ENCODE data around the gene RPL38.
A peak's percentile ranks its signal among the peaks of the same experiment; 100 is the strongest.

The RPL38 gene

DNA sequence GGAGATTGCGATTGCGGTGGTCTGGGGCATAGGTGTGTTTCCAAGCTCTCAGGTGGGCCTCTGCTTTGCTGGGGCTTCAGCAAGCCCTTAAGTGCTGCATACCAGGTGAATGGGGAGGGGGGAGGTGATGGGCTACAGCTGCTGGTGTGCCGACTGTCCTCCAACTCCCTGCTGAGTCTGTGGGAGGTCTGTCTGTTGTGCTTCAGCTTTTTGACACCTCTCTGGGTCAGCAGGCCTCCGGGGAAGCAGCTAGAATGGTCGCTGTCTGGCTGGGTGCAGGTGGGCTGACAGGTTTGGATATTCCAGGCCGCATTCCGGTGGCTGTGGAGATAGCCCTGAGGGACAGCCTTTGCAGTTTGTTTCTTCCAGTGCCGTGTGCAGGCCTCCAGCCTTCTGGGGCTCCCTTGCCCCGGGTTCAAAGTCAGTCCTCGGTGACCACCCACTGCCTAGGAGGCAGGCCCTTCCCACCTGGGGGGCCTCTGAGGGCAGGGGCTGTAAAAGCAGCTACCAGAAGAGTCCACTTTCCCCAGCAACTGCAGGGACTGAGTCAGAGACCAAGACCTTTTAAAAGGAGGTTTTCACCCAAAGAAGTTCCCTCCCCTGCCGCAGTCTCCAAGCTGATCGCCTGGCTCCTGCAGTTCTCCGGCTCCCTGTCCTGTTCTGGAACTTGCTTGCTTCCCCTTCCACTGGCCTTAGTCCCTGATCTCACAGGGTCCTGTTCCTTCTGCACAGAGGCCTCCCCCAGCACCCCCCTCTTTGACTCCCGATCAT lies 7.8 kb downstream of the RPL38 start:
- DNase-seq, result no peak

GRCh38 chr17:74211912-74212208 lies 8.4 kb downstream of the RPL38 start:
- no peak for DNase-seq

- DNase-seq, result peak; percentile 71
Observed at GRCh38 chr17:74212209-74212912, 8.9 kb downstream of the RPL38 start.

DNA sequence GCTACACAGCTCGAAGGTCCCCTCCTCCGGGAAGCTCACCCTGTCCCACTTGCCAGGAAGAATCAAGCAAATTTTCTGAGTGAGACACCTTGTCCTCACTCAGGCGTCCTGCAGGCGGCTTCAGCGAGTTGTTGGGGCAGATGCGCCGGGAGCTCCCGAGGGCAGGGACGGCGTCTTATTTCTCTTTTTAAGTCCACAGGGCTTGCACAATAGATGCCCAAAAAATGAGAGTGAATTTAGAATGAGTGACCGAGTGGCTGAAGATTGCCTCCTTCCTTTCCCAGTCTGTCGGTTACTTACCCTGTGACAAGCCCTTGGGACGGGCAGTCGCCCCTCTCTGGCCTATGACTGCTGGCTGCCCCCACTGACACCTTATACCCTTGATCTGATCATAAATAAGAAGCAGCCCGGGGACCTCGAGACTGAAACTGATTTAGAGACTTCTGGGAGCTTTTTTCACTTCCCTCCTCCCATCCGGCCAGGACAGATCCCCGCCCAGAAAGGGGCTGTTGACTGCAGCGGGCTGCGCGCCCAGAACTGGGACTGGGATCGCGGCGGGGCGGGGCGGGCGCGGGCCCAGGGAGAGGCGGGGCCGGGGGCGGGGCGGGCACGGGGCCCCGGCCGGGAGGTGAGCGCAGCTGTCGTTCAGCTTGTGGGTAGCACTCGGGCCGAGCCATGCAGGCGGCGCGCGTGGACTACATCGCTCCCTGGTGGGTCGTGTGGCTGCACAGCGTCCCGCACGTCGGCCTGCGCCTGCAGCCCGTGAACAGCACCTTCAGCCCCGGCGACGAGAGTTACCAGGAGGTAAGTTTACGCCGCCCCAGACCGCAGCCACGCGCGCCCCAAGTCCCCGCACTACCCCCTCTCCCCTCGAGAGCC lies 9.7 kb downstream of the RPL38 start, which contains the start of gene TTYH2:
Gene TTYH2 (plus strand): TSS at position 659 of the 879 bp plus-strand sequence. CDS start 17 bp downstream, at position 676.
- DNase-seq, result peak; percentile 90

GRCh38 chr17:74213861-74214391 lies 10.4 kb downstream of the RPL38 start:
- DNase-seq, result no peak

GRCh38 chr17:74214484-74215341 lies 11.2 kb downstream of the RPL38 start:
- DNase-seq, result no peak

DNA sequence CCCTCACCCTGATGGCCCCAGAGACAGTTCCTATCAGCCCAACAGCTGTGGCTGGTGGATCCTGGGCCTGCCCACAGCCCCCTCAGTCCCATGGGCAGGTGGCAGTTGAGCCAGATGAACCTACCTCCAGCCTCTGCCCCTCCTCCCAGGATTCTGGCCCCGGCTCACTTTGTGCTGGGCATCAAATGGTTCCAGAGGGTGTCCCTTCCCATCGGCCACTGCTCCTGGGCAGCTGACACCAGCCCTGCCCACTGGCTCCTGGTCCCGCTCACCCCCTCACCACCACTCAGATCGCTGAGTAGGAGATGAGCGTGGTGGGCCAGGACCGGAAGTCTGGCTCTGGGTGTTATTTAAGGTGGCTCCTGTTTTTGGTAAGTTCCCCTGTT lies 11.9 kb downstream of the RPL38 start:
- DNase-seq, result no peak

- no peak for DNase-seq
Observed at GRCh38 chr17:74216505-74216904, 13.0 kb downstream of the RPL38 start.

- DNase-seq, result no peak
Observed at GRCh38 chr17:74217037-74217730, 13.7 kb downstream of the RPL38 start.

DNA sequence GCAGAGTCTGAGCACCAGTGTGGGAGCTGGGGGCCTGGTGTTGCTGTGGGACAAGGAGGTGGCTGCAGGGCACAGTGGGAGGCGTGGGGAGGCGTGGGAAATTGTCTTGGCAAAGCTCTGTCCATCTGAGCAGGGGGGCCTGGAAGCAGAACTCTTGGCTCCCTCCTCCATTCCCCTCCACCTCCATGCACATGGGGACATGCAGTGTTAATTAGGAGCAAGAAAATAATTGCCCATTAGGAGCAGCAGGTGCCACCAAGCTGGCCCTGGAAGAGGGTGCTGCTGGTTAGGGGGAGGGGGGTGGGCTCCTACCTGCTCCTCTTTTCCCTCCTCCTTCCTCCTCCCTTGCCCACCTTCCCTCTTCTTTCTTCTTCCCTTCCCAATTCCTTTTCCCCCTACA lies 14.4 kb downstream of the RPL38 start:
- DNase-seq, result no peak

GRCh38 chr17:74218436-74218835 lies 15.0 kb downstream of the RPL38 start:
- no peak for DNase-seq

GRCh38 chr17:74219576-74220133 lies 16.2 kb downstream of the RPL38 start:
- DNase-seq, result no peak

GRCh38 chr17:74220219-74220618 lies 16.7 kb downstream of the RPL38 start:
- DNase-seq, result no peak

DNA sequence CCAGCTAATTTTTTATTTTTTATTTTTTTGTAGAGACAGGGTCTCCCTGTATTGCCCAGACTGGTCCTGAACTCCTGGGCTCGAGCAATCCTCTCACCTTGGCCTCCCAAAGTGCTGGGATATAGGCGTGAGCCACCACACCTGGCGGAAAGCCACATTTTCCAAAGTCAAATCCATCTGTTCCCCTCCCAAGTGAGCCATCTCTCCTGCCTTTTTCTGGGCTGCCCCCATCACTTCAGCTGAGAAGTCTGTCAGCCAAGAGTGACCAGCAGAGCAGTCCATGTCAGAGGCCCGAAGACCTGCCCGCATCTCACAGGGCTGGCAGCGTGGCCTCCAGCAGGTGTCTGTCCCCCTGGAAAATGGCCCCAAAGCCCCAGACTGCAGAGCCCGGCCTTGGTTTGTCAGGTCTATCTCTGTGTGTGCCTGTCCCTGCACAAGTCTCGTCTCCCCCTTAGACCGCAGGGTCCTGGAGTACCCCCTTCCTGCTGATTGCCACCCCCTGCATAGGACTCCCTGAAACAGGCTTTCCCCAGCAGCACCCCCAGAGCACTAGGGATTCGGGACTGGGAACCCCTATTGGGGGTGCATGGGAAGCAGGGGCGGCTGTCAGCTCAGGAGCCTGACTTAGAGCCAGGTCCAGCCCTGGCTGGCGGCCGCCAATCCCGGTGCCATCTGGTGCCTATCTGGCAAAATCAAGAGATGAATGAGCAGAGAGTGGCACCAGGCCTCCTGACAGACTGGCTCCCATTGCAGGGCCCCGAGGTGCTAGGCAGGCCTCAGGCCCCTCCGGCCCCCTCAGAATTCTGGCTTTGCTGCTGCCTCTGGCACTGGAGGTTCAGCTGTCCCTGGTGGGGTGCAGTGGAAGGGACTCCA lies 17.7 kb downstream of the RPL38 start:
- DNase-seq, result no peak

GRCh38 chr17:74222399-74222798 lies 18.9 kb downstream of the RPL38 start:
- no peak for DNase-seq

GRCh38 chr17:74223901-74224300 lies 20.4 kb downstream of the RPL38 start:
- no peak for DNase-seq

DNA sequence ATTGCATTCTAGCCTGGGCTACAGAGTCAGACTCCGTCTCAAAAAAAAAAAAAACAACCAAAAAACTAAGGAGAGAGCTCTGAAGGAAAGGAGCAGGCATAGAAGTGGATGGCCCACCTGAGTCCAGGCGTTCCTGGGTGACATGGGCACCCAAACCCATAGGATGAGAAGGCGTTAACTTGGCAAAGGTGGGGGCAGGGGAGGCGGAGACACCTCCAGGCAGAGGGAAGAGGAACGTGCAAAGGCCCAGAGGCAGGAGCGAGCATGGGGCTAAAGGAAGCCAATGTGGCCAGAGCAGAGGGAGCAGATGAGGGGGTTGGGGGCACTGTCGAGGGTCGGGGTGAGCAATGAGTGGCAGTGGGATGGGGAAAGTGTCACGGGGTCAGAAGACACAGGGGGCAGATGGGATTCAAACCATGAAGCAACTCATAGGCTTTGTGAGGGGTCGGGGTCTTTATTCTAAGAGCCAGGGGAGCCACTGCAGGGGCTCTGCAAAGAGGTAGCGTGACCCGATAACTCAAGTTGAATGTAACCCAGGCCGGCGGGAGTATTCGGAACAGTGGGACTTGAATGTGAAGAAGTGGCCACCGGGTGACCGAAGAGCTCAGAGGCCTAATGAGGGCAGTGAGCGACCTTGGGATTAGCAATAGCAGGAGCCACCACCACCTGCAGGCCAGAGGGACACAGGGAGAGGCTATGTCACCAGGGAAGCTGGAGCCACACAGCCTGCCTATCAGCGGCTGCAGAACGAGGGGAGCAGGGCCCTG lies 21.7 kb downstream of the RPL38 start:
- no peak for DNase-seq

GRCh38 chr17:74226252-74226651 lies 22.8 kb downstream of the RPL38 start:
- DNase-seq, result no peak

- no peak for DNase-seq
Observed at GRCh38 chr17:74227271-74228080, 24.0 kb downstream of the RPL38 start.
